Heart left ventricle (tissue), 13 donors: ENCODE results near the gene NKAIN2.

Source experiments
- CTCF ChIP-seq, 12 donors: fragments of 200-600 bp; sonication (generic) in 4 of 12; IDR thresholded peaks; one replicate each; pipeline versions ENCODE4 v1.5.0 to v1.8.0; 2018 to 2022; ENCODE audit warnings: antibody characterized with exemption in 12 of 12, mild to moderate bottlenecking in 5 of 12
- POLR2A ChIP-seq, 2 donors: fragments of 450-650 bp; IDR thresholded peaks; one replicate each; pipeline ENCODE4 v1.6.1; 2017; ENCODE audit warnings: antibody characterized with exemption in 2 of 2, mild to moderate bottlenecking in 2 of 2, moderate library complexity in 2 of 2
- donor health status: ischemic (EF 13 %, LVEDD 7.1; RV severe dilation, severe dysfunction).
- donor health status: DM: no; HTN: yes; CAD: no.
- donor health status: DM: no; HTN: no; CAD: no.
- donor health status: ischemic (EF 25% LVEDD 6.9; RV normal size, moderate dysfunction).
- donor health status: ischemic (EF 25% LVEDD 5.7; RV mildly dilated, moderate dysfunction).
- donor health status: ischemic (EF 35%, LVEDD 5.7; RV mildly dilated, moderate dysfunction).
- donor health status: nonischemic (EF 11% LVEDD 7.7; RV severe dilation, severe dysfunction).
- donor health status: DM: yes; HTN: yes; CAD: no.
- donor health status: PGD.
- donor health status: ischemic (EF 29% LVEDD 5.4; RV normal size, mild dysfunction).
- donor health status: nonischemic (EF 23%, LVEDD 6.1; RV moderate dilation, normal function).

GRCh38 chr6:124738482-124738881 lies 934.8 kb downstream of the NKAIN2 start:
- TF ChIP-seq CTCF (IDR thresholded peaks at IDR 0.05) (no peak), POLR2A (IDR thresholded peaks at IDR 0.05) (no peak)
